K562 (cell line): ENCODE measurements around the gene CD84. TPM values are rescaled to one million over a fixed set of nuclear protein-coding genes. Genes with fewer than 3 reads are reported as not detected.

Experiments
- ARID1B ChIP-seq: fragments of 450-650 bp; IDR thresholded peaks from 2 replicates; pipeline ENCODE4 v1.6.1; 2016; ENCODE audit warnings: antibody characterized with exemption, mild to moderate bottlenecking, inconsistent platforms
- BRF1 ChIP-seq: IDR thresholded peaks from 3 replicates; pipeline ENCODE4 v1.6.1; 2011; ENCODE audit warnings: borderline replicate concordance, mild to moderate bottlenecking; ENCODE audit not compliant: insufficient read length; ENCODE audit errors: extremely low read depth
- CBFB ChIP-seq: sonication (generic); formaldehyde crosslinking; IDR thresholded peaks from 2 replicates; pipeline ENCODE4 v1.4.0; 2020; ENCODE audit warnings: mild to moderate bottlenecking, missing genetic modification reagents
- CHD4 ChIP-seq: fragments of 200-600 bp; sonication (generic); IDR thresholded peaks from 3 replicates; pipeline ENCODE4 v1.6.1; 2012; ENCODE audit warnings: low read depth, mild to moderate bottlenecking, mixed read lengths, low read length, inconsistent platforms; ENCODE audit not compliant: insufficient read depth, insufficient replicate concordance, poor library complexity, severe bottlenecking
- CREM ChIP-seq: IDR thresholded peaks from 2 replicates; pipeline ENCODE4 v1.6.1; 2014; ENCODE audit warnings: antibody characterized with exemption, low read depth
- DDX20 ChIP-seq: fragments of 450-650 bp; IDR thresholded peaks from 2 replicates; pipeline ENCODE4 v1.6.1; 2016; ENCODE audit warnings: missing genetic modification characterization, low read depth, mild to moderate bottlenecking, missing compliant biosample characterization, moderate library complexity
- FOS ChIP-seq: IDR thresholded peaks from 3 replicates; pipeline ENCODE4 v1.6.1; 2011; ENCODE audit not compliant: insufficient read length; ENCODE audit errors: extremely low read depth
- FOSL1 ChIP-seq: fragments of 200-800 bp; sonication (Bioruptor generic); conservative IDR thresholded peaks from 2 replicates; pipeline ENCODE4 v1.6.1; 2016; ENCODE audit warnings: missing genetic modification characterization, missing compliant biosample characterization
- GABPB2 ChIP-seq: fragments of 250-450 bp; sonication (Bioruptor Pico); conservative IDR thresholded peaks from 2 replicates; pipeline ENCODE4 v1.5.1; 2021; ENCODE audit warnings: mild to moderate bottlenecking
- JUND ChIP-seq, 2 experiments: IDR thresholded peaks; 2 replicates in 1 of 2; 3 replicates in 1 of 2; pipeline ENCODE4 v1.6.1; 2011; ENCODE audit warnings: borderline replicate concordance in 2 of 2, low read depth in 2 of 2, low read length in 2 of 2, improper control_type of control experiment in 1 of 2, missing biosample characterization in 1 of 2, missing genetic modification characterization in 1 of 2, missing genetic modification reagents in 1 of 2
- KDM4B ChIP-seq, 2 experiments: fragments of 450-650 bp in 1 of 2; sonication (generic) in 1 of 2; IDR thresholded peaks; 2 replicates each; pipeline ENCODE4 v1.6.1; 2016 to 2017; ENCODE audit warnings: borderline replicate concordance in 2 of 2, antibody characterized with exemption in 1 of 2, low read depth in 1 of 2, mild to moderate bottlenecking in 1 of 2
- KHSRP ChIP-seq: fragments of 450-650 bp; IDR thresholded peaks from 2 replicates; pipeline ENCODE4 v1.6.1; 2017
- LEF1 ChIP-seq: fragments of 450-650 bp; IDR thresholded peaks from 2 replicates; pipeline ENCODE4 v1.6.1; 2016; ENCODE audit warnings: mild to moderate bottlenecking
- NR2F6 ChIP-seq: fragments of 450-650 bp; formaldehyde crosslinking; IDR thresholded peaks from 2 replicates; pipeline ENCODE4 v1.4.0; 2020; ENCODE audit warnings: mild to moderate bottlenecking
- PPARD ChIP-seq: fragments of 250-450 bp; sonication (Bioruptor Pico); IDR thresholded peaks from 2 replicates; pipeline ENCODE4 v1.8.0; 2022; ENCODE audit warnings: inconsistent platforms, mild to moderate bottlenecking, moderate library complexity
- RBM34 ChIP-seq: fragments of 200-400 bp; formaldehyde crosslinking; IDR thresholded peaks from 2 replicates; pipeline ENCODE4 v1.6.1; 2018; ENCODE audit warnings: low read length, borderline replicate concordance; ENCODE audit not compliant: insufficient read depth
- RHOXF2B ChIP-seq: fragments of 250-450 bp; sonication (Bioruptor Pico); conservative IDR thresholded peaks from 2 replicates; pipeline ENCODE4 v1.5.1; 2021
- SFPQ ChIP-seq: fragments of 200-400 bp; formaldehyde crosslinking; IDR thresholded peaks from 2 replicates; pipeline ENCODE4 v1.6.1; 2017; ENCODE audit warnings: mild to moderate bottlenecking, low read depth, low read length, moderate library complexity
- TBP ChIP-seq: optimal IDR thresholded peaks from 2 replicates; pipeline ENCODE3; 2011; ENCODE audit warnings: low read depth, low read length, improper control_type of control experiment
- U2AF1 ChIP-seq: fragments of 200-400 bp; formaldehyde crosslinking; optimal IDR thresholded peaks from 2 replicates; pipeline ENCODE3; 2017; ENCODE audit warnings: mild to moderate bottlenecking, low read depth, low read length, moderate library complexity
- ZC3H4 ChIP-seq: sonication (generic); formaldehyde crosslinking; IDR thresholded peaks from 2 replicates; pipeline ENCODE4 v1.9.0; 2021; ENCODE audit warnings: missing genetic modification reagents, borderline replicate concordance
- ZC3H8 ChIP-seq: fragments of 450-650 bp; IDR thresholded peaks from 2 replicates; pipeline ENCODE4 v1.6.1; 2017
- ZNF639 ChIP-seq, 2 experiments: fragments of 200-800 bp in 1 of 2; sonication (Bioruptor generic) in 1 of 2; sonication (generic) in 1 of 2; formaldehyde crosslinking in 1 of 2; IDR thresholded peaks in 1 of 2; conservative IDR thresholded peaks in 1 of 2; 2 replicates each; pipeline versions ENCODE4 v1.5.0 to v1.6.1; 2016 to 2020; ENCODE audit warnings: missing compliant biosample characterization in 1 of 2, missing genetic modification characterization in 1 of 2, missing genetic modification reagents in 1 of 2
- ZNF644 ChIP-seq: fragments of 200-800 bp; sonication (Bioruptor generic); IDR thresholded peaks from 2 replicates; pipeline ENCODE4 v1.6.1; 2016; ENCODE audit warnings: low read depth, missing genetic modification characterization, missing compliant biosample characterization
- ZNF695 ChIP-seq: fragments of 450-650 bp; formaldehyde crosslinking; IDR thresholded peaks from 2 replicates; pipeline ENCODE4 v1.4.0; 2020; ENCODE audit warnings: mild to moderate bottlenecking, moderate library complexity
- polyA plus RNA-seq, 8 experiments: library from polyadenylated mRNA; depleted of rRNA in 4 of 8; stranded (reverse) in 5 of 8; unstranded in 3 of 8; fragments of >200 nt; fragmentation: Nextera tagmentation in 2 of 8; fragmentation: Illumina TruSeq in 1 of 8; extraction: Ambion mirVana in 2 of 8; extraction: Trizol in 1 of 8; gene quantifications; 2 replicates each; pipeline versions ENCODE4 v1.2.1 to v1.2.3, GENCODE V29; 2011 to 2014; ENCODE audit warnings: inconsistent platforms in 1 of 8, missing spikeins in 1 of 8
- total RNA-seq, 7 experiments: library from RNA; depleted of rRNA in 6 of 7; stranded (reverse); fragments of >200 nt in 6 of 7; fragmentation: Illumina TruSeq in 2 of 7; extraction: Trizol in 2 of 7; gene quantifications; 2 replicates each; pipeline versions ENCODE4 v1.2.1 to v1.2.3, GENCODE V29; 2011 to 2021; ENCODE audit warnings: low replicate concordance in 1 of 7

The CD84 gene
- total and polyA plus RNA-seq, 9 of the 15 experiments (the other 6 are each of a cell fraction or from before 2014, with no cell fraction given) = 0.82 to 6.8 (median 2.0) TPM

GRCh38 chr1:160539990-160540858, 39.1 kb downstream of the CD84 start (continued):
- peak in 1 of 2 experiments; percentile 80; a peak in 1 of 4 replicates for TF ChIP-seq KDM4B (IDR thresholded peaks at IDR 0.05; ENCODE audit: borderline replicate concordance in 2 of 2, low read depth in 1 of 2)
- peak; percentile 98 for TF ChIP-seq KHSRP
- TF ChIP-seq CHD4 = no peak
- TF ChIP-seq TBP = peak; percentile 50
- TF ChIP-seq CREM = peak; percentile 87
- peak; percentile 100 for TF ChIP-seq ARID1B
- no peak for TF ChIP-seq RHOXF2B
- TF ChIP-seq GABPB2 (CRISPR knock-in tag) = no peak
- peak in 1 of 2 experiments; percentile 93; a peak in 2 of 4 replicates for TF ChIP-seq ZNF639 (CRISPR knock-in tag; conservative IDR thresholded peaks at IDR 0.05 in 1 of 2, IDR thresholded peaks at IDR 0.05 in 1 of 2)
- TF ChIP-seq PPARD (CRISPR knock-in tag) = no peak
- no peak for TF ChIP-seq RBM34
- TF ChIP-seq FOSL1 (tag) = peak; percentile 94
- TF ChIP-seq U2AF1 = peak; percentile 43
- TF ChIP-seq ZC3H4 = no peak
- TF ChIP-seq DDX20 (tag) = 0 out of 2 replicates have a peak, but pooled peaks have one; percentile 23
- peak; percentile 88 for TF ChIP-seq JUND (IDR thresholded peaks at IDR 0.05; ENCODE audit: borderline replicate concordance, low read depth, low read length)
- peak; percentile 64; the same call in 2 of the 3 replicates for TF ChIP-seq JUND (tag; IDR thresholded peaks at IDR 0.05; ENCODE audit: borderline replicate concordance, low read depth, low read length)
- no peak for TF ChIP-seq BRF1
- TF ChIP-seq ZNF695 (CRISPR knock-in tag) = no peak; the same call in 1 of the 2 replicates
- TF ChIP-seq ZNF644 (tag) = peak; percentile 98
- TF ChIP-seq LEF1 = peak; percentile 100
- TF ChIP-seq NR2F6 (CRISPR knock-in tag) = no peak
- TF ChIP-seq SFPQ = no peak
- TF ChIP-seq ZC3H8 = no peak
- peak; percentile 99 for TF ChIP-seq CBFB (CRISPR knock-in tag)
- TF ChIP-seq FOS = no peak
